Hepatic stellate cell (primary cell): Measurements from ENCODE around the gene ING4.

Source experiments
- DNase-seq: peaks from one replicate; pipeline ENCODE4 v3.0.0; 2011; ENCODE audit warnings: low spot score

ING4 gene

DNA sequence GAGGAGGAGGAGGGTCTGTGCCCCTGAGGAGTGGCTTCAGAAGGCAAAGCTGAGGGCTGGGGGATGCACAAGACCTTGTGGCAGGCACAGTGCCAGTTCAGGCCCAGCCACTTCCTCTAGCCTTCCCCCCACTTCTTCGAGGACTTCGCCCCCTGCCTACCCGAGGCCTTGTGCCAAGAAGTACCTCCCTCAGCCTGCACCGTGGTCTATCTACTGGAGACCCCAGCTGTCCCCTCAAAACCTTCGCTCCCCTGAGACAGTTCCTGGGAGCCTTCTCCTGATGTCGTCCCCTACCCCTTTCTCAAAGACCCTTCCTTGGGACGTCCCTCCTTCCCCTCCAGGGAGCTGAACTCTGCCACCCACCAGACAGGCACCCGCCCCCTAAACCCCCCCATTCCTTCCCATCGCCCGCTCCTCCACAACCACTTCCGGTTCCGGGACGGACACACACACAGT lies 25.7 kb upstream of the ING4 start:
- DNase-seq = no peak

DNA sequence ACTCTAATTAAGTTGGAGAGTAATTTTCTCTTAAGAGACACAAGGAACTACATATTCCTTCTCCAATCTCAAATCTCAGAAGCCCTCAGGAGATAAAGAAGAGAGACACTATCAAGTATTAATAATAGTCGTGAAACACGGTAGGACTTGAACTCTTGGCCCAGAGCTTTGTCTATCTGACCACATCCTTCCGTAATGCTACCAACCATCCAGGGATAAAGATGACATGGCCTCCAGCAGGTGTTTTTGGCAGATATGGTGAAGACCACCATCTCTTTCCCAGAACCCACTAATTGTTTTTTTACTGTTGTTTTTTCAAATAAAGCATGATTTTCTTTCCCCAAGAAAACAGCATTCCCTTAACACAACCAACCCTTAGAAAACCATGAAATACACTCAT lies 22.9 kb upstream of the ING4 start:
- no peak for DNase-seq

DNA sequence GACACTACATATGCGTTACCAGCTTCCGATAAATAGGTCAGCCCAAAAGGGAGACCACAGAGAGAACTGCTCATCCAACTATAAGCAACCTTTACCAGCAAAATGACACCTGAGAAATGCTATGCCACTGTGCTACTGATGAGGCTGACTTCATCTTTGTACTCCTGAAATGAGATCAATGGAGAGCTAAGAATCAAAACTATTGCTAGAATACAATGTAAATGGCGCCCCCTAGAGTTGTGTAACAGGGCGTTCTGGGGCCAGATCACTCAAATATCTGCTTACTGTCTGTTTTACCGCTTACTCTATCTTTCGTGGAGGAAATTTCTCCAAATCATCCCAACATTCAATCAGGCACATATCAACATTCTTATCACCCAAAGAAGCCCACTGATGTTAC lies 21.7 kb upstream of the ING4 start:
- no peak for DNase-seq

DNA sequence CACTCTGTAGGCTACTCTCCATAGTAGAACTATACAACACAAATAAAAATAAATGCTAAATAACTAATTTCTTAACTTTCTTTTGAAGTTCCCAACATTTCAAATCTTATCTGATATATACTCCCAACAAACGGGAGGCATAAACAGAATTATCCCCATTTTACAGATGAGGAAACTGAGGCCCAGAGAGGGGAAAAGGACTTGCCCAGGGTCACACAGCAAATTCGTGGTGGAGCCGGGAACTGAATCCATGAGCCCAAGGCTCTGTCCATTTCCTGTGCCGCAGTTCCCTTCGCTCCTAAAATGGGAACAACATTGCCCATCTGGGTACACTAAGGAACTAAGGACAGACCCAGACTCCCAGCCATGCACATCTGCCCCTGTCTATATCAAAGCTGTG lies 14.0 kb upstream of the ING4 start:
- no peak for DNase-seq

DNA sequence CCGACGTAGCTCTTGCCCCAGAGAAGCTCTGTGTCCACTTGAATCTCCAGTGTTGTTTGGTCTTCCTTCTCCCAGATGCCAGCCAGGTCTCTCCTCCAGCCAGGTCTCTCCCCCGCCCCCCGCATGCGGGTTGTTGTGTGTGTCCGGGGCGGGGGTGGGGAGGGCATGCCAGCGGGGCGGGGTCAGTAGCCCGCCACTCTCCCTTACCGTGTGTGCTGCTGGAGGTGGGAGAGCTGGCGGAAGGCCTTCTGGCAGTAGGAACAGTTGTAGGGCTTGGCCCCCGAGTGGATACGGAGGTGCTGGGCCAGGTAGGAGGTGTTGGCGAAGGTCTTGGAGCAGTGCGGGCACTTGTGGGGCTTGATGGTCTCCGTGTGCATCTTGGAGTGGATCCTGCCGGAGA lies 9.2 kb upstream of the ING4 start:
- DNase-seq = no peak

DNA sequence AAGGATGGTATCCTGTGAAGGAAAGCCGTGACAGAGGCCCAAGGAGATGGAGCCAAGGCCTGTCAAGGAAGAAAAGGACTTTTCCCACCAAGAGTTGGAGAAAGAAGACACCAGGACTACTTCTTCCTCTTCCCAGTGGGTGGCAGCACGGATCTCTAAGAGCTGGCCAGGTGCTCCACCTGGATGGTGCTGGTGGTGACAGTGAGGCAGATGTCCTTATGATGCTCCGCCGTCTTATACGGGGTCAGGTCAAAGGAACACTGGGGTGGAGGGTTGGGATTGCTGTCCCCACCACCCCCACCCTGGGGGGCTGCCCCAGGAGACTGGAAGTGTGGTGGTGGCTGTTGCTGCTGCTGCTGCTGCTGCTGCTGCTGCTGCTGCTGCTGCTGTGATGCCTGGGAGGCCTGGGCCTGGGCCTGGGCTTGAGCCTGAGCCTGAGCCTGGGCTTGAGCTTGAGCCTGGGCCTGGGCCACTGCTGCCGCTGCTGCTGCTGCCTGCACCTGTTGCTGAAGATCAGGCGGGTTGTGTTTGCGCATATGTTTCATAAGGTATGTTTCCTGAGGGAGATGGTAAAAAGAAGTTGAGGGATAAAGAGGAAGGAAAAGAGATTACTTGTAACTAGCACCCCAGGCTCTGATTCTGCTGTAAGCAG lies 4.8 kb upstream of the ING4 start:
- DNase-seq = no peak

DNA sequence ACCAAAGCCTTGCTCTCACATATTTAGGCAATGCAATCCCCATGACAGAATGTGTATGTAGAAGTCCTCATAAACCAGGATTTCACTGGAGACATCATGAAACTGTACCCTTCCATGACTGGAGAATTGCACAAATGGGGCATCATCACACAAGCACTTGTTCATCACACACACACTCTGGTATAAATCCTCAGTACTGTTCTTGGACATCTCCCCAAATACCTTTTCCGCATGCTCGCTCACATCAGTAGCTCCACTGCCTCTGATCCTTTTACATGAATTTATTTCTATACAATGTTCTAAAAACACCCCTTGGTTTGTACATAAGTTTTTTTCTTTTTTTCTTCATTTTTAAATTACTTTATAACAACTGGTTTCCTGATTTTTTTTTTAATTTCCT lies 3.3 kb upstream of the ING4 start:
- no peak for DNase-seq

DNA sequence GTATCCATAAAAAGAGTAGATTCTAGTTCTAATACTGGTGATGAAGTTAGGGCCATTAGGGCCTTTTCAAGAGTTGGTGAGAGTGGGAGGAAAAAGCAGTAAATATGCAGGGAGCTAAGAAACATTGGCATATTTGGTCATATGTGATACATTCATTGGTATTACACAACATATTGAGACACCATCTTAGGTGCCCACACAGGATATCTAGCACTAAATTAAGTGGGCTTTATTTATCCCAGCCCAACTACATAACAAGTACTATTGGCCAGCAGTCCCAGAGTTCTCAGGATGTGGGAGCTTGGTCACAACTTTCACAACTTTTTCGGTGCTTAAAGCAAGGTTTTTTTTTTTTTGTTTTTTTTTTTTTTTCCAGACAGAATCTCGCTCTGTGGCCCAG lies 2.0 kb upstream of the ING4 start:
- no peak for DNase-seq

DNA sequence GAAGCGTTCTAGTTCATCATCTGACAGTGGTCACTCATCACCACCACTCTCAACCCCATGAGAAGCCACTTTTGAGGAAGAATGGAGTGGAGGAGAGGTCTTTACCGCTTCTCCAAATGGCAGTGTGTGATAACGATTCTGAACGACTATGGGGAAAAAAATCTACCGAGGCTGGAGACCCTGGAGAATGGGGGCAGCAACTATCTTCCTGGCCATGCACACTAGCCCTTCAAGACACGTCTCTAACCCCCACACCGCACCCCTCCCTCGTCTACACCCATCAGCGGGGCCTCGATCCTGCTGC lies 365 bp downstream of the ING4 start:
- DNase-seq = peak; percentile 75

DNA sequence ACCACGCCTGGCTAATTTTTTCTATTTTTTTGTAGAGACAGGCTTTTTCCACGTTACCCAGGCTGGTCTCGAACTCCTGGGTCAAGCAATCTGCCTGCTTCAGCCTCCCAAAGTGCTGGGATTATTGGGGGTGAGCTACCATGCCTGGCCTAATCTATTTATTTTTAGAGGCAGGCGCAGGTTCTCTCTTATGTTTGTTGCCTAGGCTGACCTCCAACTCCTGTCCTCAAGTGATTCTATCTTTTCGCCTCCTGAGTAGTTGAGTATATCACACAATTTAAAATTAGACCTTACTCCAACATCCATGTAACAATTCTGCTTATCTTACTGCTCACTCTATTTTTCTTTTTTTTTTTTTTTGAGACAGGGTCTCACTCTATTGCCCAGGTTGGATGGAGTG lies 8.9 kb downstream of the ING4 start:
- no peak for DNase-seq

DNA sequence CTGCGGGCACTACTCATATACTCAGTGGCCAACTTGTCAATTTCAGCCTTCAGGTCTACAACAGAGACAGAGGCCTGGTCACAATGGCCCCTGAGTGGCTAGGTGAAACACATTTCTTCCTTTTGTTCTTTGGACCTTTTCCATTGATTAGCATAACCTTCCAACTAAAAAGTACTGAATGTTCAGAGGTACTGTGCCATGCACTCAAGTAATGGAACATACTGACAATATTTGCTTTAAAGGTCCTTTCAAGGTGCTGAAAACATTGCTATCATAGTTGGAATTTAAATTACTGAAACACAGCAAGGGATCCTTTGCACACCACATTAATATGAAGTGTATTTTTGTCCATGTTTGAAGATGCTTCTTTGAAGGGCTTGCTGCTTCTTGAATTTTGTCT lies 9.6 kb downstream of the ING4 start:
- no peak for DNase-seq

DNA sequence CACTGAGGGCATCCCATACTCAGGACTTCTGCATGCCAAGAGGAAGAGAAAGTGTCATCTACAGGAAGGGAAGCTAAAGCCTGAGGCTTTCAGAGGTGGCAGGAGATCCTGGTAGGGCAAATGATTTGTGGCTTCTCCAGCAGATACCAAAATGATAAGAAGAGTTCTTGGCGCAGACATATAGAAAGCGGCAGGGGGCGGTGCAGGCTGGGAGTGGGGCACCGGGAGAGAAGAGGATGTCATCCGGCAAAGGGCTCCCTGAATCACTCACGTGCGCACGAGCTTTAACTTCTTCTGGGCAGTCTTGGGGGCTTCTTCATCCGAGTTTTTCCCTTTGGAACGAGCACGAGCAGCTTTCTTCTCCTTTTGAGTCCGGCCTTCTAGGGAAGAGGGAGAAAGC lies 10.5 kb downstream of the ING4 start:
- no peak for DNase-seq

DNA sequence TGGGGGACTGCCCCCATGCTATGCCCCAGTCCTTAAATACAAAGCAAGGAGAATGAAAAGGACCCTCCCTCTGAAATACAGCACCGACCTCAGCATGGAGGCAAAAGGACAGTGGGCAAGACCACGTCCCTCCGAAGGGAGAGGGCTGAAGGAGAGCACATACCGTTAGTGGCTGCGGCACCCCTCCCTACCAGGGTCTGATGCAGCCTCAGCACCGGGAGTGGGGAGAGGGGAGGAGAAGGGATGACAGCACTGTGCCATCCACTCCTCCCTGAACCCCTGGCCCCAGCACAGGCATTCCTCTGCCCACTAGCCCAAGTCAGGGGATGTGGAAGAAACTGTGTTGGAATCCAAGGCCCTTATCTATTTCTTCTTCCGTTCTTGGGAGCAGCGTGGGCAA lies 12.1 kb downstream of the ING4 start:
- no peak for DNase-seq

DNA sequence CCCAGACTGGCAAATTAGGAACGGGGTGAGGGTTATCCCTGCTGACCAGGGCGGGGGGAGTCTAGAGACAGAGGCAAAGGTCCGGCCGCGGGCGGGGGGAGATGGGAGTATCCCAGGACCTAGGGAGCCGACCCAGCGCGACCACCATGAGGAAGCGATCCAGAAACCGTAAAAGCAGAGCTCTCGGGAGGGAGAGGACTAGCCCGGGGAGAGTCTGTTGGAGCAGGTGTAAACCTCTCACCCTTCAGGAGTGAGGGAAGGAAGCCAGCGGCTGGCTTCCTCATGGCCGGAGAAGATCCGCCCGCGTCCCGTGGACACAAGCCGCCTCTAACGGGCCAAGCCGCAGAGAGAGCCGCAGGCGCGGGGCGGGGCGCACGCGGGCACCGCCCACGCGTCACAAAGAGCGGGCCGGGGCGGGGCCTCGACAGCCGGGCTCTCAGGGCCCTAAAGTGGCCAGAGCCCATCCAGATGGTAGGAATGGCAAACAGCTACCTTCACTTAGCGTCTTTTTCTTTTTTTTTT lies 15.8 kb downstream of the ING4 start, which contains the start of gene ACRBP:
Gene ACRBP (minus strand): TSS at position 350 of the 522 bp plus-strand sequence. CDS start 66 bp downstream, at position 284.
- peak; percentile 22 for DNase-seq

DNA sequence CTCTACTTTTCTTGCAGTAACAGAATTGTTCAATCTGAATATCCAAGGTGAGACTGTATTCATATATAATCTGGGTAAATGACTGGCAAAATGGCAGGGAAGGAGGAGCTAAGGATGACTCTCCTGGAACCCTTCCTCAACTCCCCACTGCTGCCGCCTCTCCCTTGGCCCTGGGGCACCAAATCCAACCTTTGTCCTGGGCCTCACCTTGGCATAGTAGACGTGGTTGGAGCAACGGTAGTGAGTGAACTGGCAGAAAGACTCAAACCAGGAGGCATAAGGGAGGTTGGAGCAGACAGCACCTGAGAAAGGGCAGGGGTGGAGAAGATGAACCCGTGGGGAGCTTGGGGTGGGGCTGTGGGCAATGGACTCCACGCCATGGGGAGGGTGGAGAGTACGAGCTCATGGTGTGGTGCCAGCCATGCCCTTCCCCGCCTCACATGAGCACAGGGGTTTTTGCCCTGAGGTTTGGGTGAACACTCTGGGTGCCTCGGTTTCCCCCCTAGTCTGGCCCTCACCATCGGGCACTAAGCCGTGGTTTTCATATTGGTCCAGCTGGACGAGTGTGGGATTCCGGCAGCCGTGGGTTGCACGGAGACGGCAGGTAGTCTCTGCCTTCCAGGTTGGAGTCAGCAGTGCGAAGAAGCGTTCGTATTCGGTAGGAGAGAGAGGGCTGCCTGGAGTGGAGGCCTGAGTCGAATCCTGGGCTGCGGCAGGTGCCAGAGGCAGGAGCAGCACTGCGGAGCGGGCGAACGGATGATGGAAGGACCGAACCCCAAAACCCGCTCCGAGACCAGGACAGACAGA lies 16.4 kb downstream of the ING4 start:
- DNase-seq = no peak

DNA sequence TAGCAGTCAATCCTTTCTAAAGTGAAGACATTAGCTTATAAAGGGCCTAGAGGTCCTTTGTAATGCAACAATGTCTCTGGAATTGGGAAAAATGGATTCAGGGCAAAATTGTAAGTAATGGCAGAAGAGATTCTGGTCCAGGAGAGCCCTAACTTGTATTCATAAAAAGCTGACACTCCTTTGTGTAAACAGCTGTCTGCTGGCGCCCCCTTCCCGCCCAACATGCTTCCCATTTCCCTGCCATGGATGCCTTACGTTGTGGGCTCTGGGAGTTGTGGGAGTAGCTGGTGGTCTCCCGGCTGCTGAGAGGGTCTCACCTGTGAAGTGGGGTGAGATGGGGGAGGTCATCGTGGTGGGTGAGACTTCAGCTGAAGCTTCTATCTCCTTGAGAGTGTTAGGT lies 18.0 kb downstream of the ING4 start:
- no peak for DNase-seq

DNA sequence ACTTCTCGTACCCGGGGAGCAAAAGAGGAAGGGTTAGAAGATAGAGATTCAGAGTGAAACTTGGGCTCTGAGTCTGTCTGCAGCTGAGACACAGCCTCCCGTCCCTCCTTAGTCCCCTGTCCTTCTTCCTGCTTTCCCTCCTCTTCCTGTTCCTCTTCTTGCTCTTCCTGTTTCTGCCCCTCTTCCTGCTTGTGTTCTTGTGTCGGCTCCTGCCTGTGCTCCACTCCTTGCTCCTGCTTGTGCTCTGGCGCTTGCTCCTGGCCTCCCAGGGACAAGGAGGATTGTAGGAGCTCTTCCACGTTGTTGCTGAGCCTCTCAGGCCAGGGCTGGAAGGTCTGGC lies 18.7 kb downstream of the ING4 start:
- no peak for DNase-seq

DNA sequence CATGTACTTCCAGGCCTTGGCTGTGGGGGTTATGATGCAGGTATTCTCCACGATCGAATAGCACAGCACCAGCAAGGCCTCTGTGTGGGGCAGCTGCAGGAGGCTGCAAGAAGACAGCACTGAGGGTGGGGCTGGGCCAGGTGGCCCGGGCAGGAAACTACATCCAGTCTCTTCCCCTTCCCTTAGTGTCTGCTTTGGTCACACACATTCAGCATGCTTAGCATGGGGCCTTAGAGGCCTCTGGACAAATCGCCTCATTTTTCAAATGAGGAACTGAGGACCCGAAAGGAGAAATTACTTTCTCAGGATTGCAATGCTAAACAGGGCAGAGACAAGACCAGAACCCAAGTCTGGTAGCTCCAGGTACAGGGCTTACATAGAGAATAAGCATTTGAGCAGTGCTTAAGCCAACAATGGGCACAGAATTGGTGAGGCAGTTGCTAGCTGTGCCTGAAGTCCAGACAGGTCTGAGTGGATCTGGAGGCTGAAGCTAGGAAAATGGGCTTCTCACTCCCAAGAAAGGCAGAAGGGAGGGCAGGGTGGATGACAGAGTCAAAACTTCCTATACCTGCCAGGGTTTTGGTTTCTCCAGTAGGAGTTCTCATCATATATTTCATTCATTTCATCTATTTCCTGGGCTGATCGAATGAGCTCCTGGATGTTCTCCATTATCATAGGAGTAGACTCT lies 19.2 kb downstream of the ING4 start:
- DNase-seq = no peak

DNA sequence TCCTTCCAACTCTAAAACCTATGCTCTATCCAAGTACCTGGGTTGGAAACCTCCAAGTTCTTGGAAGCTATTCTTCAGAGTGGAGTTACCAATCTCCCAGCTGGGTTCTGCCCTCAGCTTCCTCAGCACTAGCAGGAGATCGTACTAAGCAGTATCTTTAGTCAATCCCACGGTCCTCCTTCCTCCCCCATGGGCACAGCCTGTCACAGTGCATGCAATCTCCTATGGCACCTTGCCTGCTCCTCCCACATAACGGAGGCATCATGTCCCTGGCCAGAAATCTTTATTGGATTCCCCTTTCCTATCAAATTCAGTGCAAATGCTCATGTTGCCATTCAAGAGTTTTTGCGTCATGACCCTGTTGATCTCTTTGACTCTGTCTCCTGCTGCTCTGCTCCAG lies 21.8 kb downstream of the ING4 start:
- no peak for DNase-seq

DNA sequence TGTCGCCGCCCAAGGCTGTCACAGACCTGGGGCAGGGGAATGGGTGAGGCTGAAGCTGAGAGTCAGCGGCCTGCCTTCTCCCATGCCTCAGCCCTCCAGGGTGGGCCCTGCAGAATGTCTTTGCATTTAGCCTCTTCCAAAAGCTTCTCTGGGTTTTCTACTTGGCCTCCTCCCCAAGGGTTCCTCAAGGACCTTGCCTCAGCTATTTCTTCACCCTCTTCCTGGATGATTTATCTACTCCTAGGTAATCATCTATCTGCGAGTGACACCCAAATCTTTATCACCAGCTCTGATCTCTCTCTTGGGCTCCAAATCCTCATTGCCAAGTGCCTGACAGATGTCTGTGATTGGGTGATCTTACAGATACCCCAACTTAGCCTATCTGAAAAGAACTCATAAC lies 22.4 kb downstream of the ING4 start:
- DNase-seq = no peak

DNA sequence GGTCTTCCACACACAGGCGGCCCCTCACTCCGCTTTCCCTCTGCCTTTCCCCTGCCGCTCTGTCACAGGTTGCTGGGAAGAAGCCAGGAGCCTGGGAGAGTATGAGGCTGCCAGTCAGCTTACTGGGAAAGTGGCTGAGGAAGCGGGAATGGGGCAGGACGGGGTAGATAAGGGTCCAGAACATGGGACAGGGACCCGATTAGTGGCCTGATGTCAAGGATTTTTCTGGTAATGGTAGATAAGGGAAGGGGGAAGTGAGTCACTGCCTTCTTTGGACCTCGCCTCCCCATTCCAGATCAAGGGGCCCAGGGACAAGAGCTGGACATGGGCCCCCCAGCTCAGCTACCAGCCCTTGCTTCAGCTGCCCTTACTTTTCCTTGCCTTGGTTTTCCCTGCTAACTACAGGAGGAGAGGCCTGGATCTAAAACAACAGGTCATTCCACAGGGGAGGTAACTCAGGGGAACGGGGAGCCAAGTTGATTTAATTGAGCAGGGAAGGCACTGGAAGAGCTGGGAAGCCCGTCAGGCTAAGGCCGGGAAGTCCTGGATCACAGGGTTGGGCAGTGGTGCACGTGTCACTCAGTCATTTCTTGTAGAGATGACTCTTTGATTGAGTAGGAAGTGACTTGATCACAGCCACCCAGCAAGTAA lies 23.6 kb downstream of the ING4 start:
- no peak for DNase-seq

DNA sequence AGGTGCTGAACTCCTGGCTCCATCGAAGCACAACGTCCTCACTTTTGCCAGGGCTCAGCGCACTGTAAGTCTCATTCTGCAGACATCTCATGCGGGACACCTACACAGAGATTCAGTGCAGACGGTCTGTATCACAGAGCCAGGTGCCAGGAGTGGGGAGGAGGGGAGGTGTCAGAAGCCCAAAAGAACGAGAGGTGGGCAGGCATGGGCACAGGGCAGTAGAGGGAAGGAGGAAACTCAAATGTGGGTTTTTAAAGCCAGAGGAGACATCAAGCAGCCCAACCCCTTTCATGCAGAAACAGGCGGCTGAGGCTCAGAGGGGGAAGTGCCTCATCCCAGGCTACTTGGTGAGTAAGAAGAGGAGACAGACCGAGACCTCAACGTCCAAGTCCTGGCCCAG lies 24.6 kb downstream of the ING4 start:
- DNase-seq = no peak
